ENCODE measurements around the gene KIRREL3. TPM values are rescaled to one million over a fixed set of nuclear protein-coding genes. Genes with fewer than 3 reads are reported as not detected.

Gene KIRREL3
- polyA plus RNA-seq, 1 experiment, result 2.3 TPM

GRCh38 chr11:126487711-126488110 lies 512.9 kb downstream of the KIRREL3 start:
- Histone ChIP-seq H3K4me3 (ENCODE audit: low read depth, low read length) (no peak overlapping the region), H3K9me3 (ENCODE audit: control insufficient read depth, insufficient read depth, low read length) (peaks cover under 1% of the 10 kb centered on the region), H3K27ac (ENCODE audit: low read depth, low read length) (no peak overlapping the region), H3K27me3 (ENCODE audit: control insufficient read depth, insufficient read depth, low read length) (no peaks in the 10 kb centered on the region)
- TF ChIP-seq CTCF (IDR thresholded peaks at IDR 0.05; ENCODE audit: low read depth, low read length), result no peak
- DNase-seq (ENCODE audit: low read depth, low spot score), result no peak
- CTCF ChIA-PET, result interaction anchor here (0.7 to 1.3 kb wide), 3 partner anchors 47 to 550 kb away, joined by 3 to 5 read pairs (median 4); no protein-coding TSS in a partner anchor
- POLR2A ChIA-PET, result no interaction called here

- H3K4me3 ChIP-seq (ENCODE audit: low read depth, low read length), result no peak overlapping the region
- DNase-seq (ENCODE audit: low read depth, low spot score), result no peak
- TF ChIP-seq CTCF (IDR thresholded peaks at IDR 0.05; ENCODE audit: low read depth, low read length), result no peak
- H3K27me3 ChIP-seq (ENCODE audit: control insufficient read depth, insufficient read depth, low read length), result no peaks in the 10 kb centered on the region
- ChIA-PET CTCF (interaction anchor here (0.7 to 2.8 kb wide), 5 partner anchors 35 to 504 kb away, joined by 3 to 15 read pairs (median 4); no protein-coding TSS in a partner anchor), POLR2A (no interaction called here)
- H3K27ac ChIP-seq (ENCODE audit: low read depth, low read length), result peak overlapping the region; percentile 52
- peaks cover 4% of the 10 kb centered on the region for H3K9me3 ChIP-seq (ENCODE audit: control insufficient read depth, insufficient read depth, low read length)
Observed at GRCh38 chr11:126485986-126486635, 514.5 kb downstream of the KIRREL3 start.

- DNase-seq (ENCODE audit: low read depth, low spot score), result peak; percentile 43
- ChIA-PET POLR2A (interaction anchor here (0.9 to 1.3 kb wide), 2 partner anchors 69 to 175 kb away, joined by 3 read pairs; no protein-coding TSS in a partner anchor), CTCF (interaction anchor here (1.0 to 2.8 kb wide), 5 partner anchors 9 to 505 kb away, joined by 3 to 15 read pairs (median 4); no protein-coding TSS in a partner anchor)
- H3K4me3 ChIP-seq (ENCODE audit: low read depth, low read length), result no peak overlapping the region
- H3K27ac ChIP-seq (ENCODE audit: low read depth, low read length), result peak overlapping the region; percentile 49
- no peaks in the 10 kb centered on the region for H3K27me3 ChIP-seq (ENCODE audit: control insufficient read depth, insufficient read depth, low read length)
- H3K9me3 ChIP-seq (ENCODE audit: control insufficient read depth, insufficient read depth, low read length), result peaks cover 4% of the 10 kb centered on the region
- peak; percentile 21; the same call in 1 of the 2 replicates for TF ChIP-seq CTCF (IDR thresholded peaks at IDR 0.05; ENCODE audit: low read depth, low read length)
Observed at GRCh38 chr11:126485021-126485792, 515.4 kb downstream of the KIRREL3 start.

GRCh38 chr11:126484266-126484665 lies 516.3 kb downstream of the KIRREL3 start:
- ChIA-PET POLR2A (interaction anchor here (0.7 to 1.3 kb wide), 4 partner anchors 68 to 369 kb away, joined by 3 read pairs; no protein-coding TSS in a partner anchor), CTCF (interaction anchor here (1.6 to 2.8 kb wide), 4 partner anchors 43 to 174 kb away, joined by 4 to 15 read pairs (median 6); no protein-coding TSS in a partner anchor)
- Histone ChIP-seq H3K4me3 (ENCODE audit: low read depth, low read length) (no peak overlapping the region), H3K27ac (ENCODE audit: low read depth, low read length) (peak overlapping the region; percentile 82), H3K9me3 (ENCODE audit: control insufficient read depth, insufficient read depth, low read length) (peaks cover 4% of the 10 kb centered on the region), H3K27me3 (ENCODE audit: control insufficient read depth, insufficient read depth, low read length) (no peaks in the 10 kb centered on the region)
- peak; percentile 77 for DNase-seq (ENCODE audit: low read depth, low spot score)
- TF ChIP-seq CTCF (IDR thresholded peaks at IDR 0.05; ENCODE audit: low read depth, low read length), result no peak
